ENCODE results near the gene PIK3C2G. TPM values are rescaled to one million over a fixed set of nuclear protein-coding genes. Genes with fewer than 3 reads are reported as not detected.
"Not testable (repeated sequence)": the region's sequence is repeated elsewhere in the genome, so short reads cannot be mapped to it uniquely, and the experiment has no call there.

Gene PIK3C2G
- total RNA-seq, 1 donor from 2014 or later: 1.7 TPM

- DNase-seq (ENCODE audit: extremely low spot score in 2 of 2): no peak
- H3K4me3 ChIP-seq: no peak overlapping the region
- TF ChIP-seq POLR2AphosphoS5 (IDR thresholded peaks at IDR 0.05; ENCODE audit: insufficient read depth in 1 of 2, low read depth in 1 of 2): no peak
- TF ChIP-seq CTCF (IDR thresholded peaks at IDR 0.05): no peak
- no peak for TF ChIP-seq POLR2A (IDR thresholded peaks at IDR 0.05)
- intact Hi-C loops (cut with DNase I): no loop called here
- no peaks in the 10 kb centered on the region for H3K4me1 ChIP-seq
- no peaks in the 10 kb centered on the region for H3K9me3 ChIP-seq
- H3K27me3 ChIP-seq: no peaks in the 10 kb centered on the region
- no peaks in the 10 kb centered on the region for H3K36me3 ChIP-seq
- no peak overlapping the region for H3K27ac ChIP-seq
Measured at GRCh38 chr12:18502422-18502968, 241.2 kb downstream of the PIK3C2G start.

- Histone ChIP-seq H3K4me1 (no peaks in the 10 kb centered on the region), H3K36me3 (no peaks in the 10 kb centered on the region), H3K27ac (no peak overlapping the region), H3K4me3 (no peak overlapping the region), H3K27me3 (no peaks in the 10 kb centered on the region), H3K9me3 (no peaks in the 10 kb centered on the region)
- TF ChIP-seq POLR2A (IDR thresholded peaks at IDR 0.05) (no peak), POLR2AphosphoS5 (IDR thresholded peaks at IDR 0.05; ENCODE audit: insufficient read depth in 1 of 2, low read depth in 1 of 2) (no peak), CTCF (IDR thresholded peaks at IDR 0.05) (no peak)
- no peak for DNase-seq (ENCODE audit: extremely low spot score in 2 of 2)
- intact Hi-C loops (cut with DNase I): no loop called here
Measured at GRCh38 chr12:18521461-18521860, 260.1 kb downstream of the PIK3C2G start.

- TF ChIP-seq CTCF (IDR thresholded peaks at IDR 0.05): no peak
- TF ChIP-seq POLR2AphosphoS5 (IDR thresholded peaks at IDR 0.05; ENCODE audit: insufficient read depth in 1 of 2, low read depth in 1 of 2): no peak
- TF ChIP-seq POLR2A (IDR thresholded peaks at IDR 0.05): no peak
- intact Hi-C loops (cut with DNase I): no loop called here
- Histone ChIP-seq H3K9me3 (no peaks in the 10 kb centered on the region), H3K27ac (no peak overlapping the region), H3K27me3 (no peaks in the 10 kb centered on the region), H3K4me3 (no peak overlapping the region), H3K36me3 (no peaks in the 10 kb centered on the region), H3K4me1 (no peaks in the 10 kb centered on the region)
- no peak for DNase-seq (ENCODE audit: extremely low spot score in 2 of 2)
Measured at GRCh38 chr12:18522806-18523205, 261.5 kb downstream of the PIK3C2G start.

GRCh38 chr12:18542497-18542896 is 281.2 kb downstream of the PIK3C2G start:
- intact Hi-C loops (cut with DNase I); H3K27me3 ChIP-seq; H3K9me3 ChIP-seq; H3K36me3 ChIP-seq; H3K27ac ChIP-seq; DNase-seq (ENCODE audit: extremely low spot score in 2 of 2); H3K4me1 ChIP-seq; H3K4me3 ChIP-seq: not testable (repeated sequence)

GRCh38 chr12:18546399-18546798 is 285.1 kb downstream of the PIK3C2G start:
- intact Hi-C loops (cut with DNase I): no loop called here
- Histone ChIP-seq H3K4me1 (no peaks in the 10 kb centered on the region), H3K36me3 (no peaks in the 10 kb centered on the region), H3K4me3 (no peak overlapping the region), H3K9me3 (no peaks in the 10 kb centered on the region), H3K27me3 (no peaks in the 10 kb centered on the region), H3K27ac (peak overlapping the region; percentile 17)
- TF ChIP-seq POLR2A (IDR thresholded peaks at IDR 0.05) (no peak), POLR2AphosphoS5 (IDR thresholded peaks at IDR 0.05; ENCODE audit: insufficient read depth in 1 of 2, low read depth in 1 of 2) (peak in 1 of 2 donors; percentile 84)
- DNase-seq (ENCODE audit: extremely low spot score in 2 of 2): no peak

GRCh38 chr12:18549598-18549997 is 288.3 kb downstream of the PIK3C2G start:
- H3K27ac ChIP-seq: no peak overlapping the region
- no peak for DNase-seq (ENCODE audit: extremely low spot score in 2 of 2)
- H3K4me1 ChIP-seq: no peaks in the 10 kb centered on the region
- H3K27me3 ChIP-seq: no peaks in the 10 kb centered on the region
- no peaks in the 10 kb centered on the region for H3K36me3 ChIP-seq
- no peak overlapping the region for H3K4me3 ChIP-seq
- intact Hi-C loops (cut with DNase I): no loop called here
- no peaks in the 10 kb centered on the region for H3K9me3 ChIP-seq
- no peak for TF ChIP-seq CTCF (IDR thresholded peaks at IDR 0.05)
- TF ChIP-seq POLR2A (IDR thresholded peaks at IDR 0.05): no peak
- no peak for TF ChIP-seq POLR2AphosphoS5 (IDR thresholded peaks at IDR 0.05; ENCODE audit: insufficient read depth in 1 of 2, low read depth in 1 of 2)

All from vagina (tissue), 2 donors.